ENCODE results near the gene MROH7.
A peak's percentile ranks its signal among the peaks of the same experiment; 100 is the strongest.

MROH7 gene

GRCh38 chr1:54710434-54710833, 68.8 kb downstream of the MROH7 start:
- H3K27me3 ChIP-seq, result no peaks in the 10 kb centered on the region
- no peak for DNase-seq
- no peak overlapping the region for H3K4me3 ChIP-seq (ENCODE audit: low read depth, low read length)
- no peaks in the 10 kb centered on the region for H3K36me3 ChIP-seq
- H3K4me1 ChIP-seq, result 0 out of 2 replicates have a peak, but pooled peaks cover 2% of the 10 kb centered on the region
- H3K9me3 ChIP-seq, result no peaks in the 10 kb centered on the region
- no peak for TF ChIP-seq CTCF (IDR thresholded peaks at IDR 0.05; ENCODE audit: low read depth, low read length)

GRCh38 chr1:54710841-54711240, 69.3 kb downstream of the MROH7 start:
- Histone ChIP-seq H3K27me3 (no peaks in the 10 kb centered on the region), H3K36me3 (no peaks in the 10 kb centered on the region), H3K9me3 (no peaks in the 10 kb centered on the region), H3K4me3 (ENCODE audit: low read depth, low read length) (no peak overlapping the region), H3K4me1 (0 out of 2 replicates have a peak, but pooled peaks cover 2% of the 10 kb centered on the region)
- DNase-seq, result no peak
- no peak for TF ChIP-seq CTCF (IDR thresholded peaks at IDR 0.05; ENCODE audit: low read depth, low read length)

GRCh38 chr1:54711536-54711935, 70.0 kb downstream of the MROH7 start:
- Histone ChIP-seq H3K4me1 (0 out of 2 replicates have a peak, but pooled peaks cover 2% of the 10 kb centered on the region), H3K4me3 (ENCODE audit: low read depth, low read length) (no peak overlapping the region), H3K9me3 (no peaks in the 10 kb centered on the region), H3K36me3 (no peaks in the 10 kb centered on the region), H3K27me3 (no peaks in the 10 kb centered on the region)
- DNase-seq, result no peak
- TF ChIP-seq CTCF (IDR thresholded peaks at IDR 0.05; ENCODE audit: low read depth, low read length), result no peak

- no peaks in the 10 kb centered on the region for H3K27me3 ChIP-seq
- no peaks in the 10 kb centered on the region; the same call in 1 of the 2 replicates for H3K36me3 ChIP-seq
- H3K4me3 ChIP-seq (ENCODE audit: low read depth, low read length), result peak overlapping the region; percentile 89
- H3K4me1 ChIP-seq, result 0 out of 2 replicates have a peak, but pooled peaks cover 2% of the 10 kb centered on the region
- DNase-seq, result no peak
- no peaks in the 10 kb centered on the region for H3K9me3 ChIP-seq
- no peak for TF ChIP-seq CTCF (IDR thresholded peaks at IDR 0.05; ENCODE audit: low read depth, low read length)
Measured at GRCh38 chr1:54714881-54715492, 73.4 kb downstream of the MROH7 start.

GRCh38 chr1:54715493-54716298, 74.1 kb downstream of the MROH7 start, which contains the start of gene TTC4:
TSS of gene TTC4 (plus strand) at chr1:54715861. CDS start at chr1:54715909, 48 bp downstream.
- no peaks in the 10 kb centered on the region for H3K9me3 ChIP-seq
- H3K4me3 ChIP-seq (ENCODE audit: low read depth, low read length), result peak within 1 kb of the TSS; percentile 89
- 0 out of 2 replicates have a peak, but pooled peaks cover 2% of the 10 kb centered on the region for H3K4me1 ChIP-seq
- H3K36me3 ChIP-seq, result no peaks in the 10 kb centered on the region; the same call in 1 of the 2 replicates
- no peaks in the 10 kb centered on the region for H3K27me3 ChIP-seq
- DNase-seq, result peak; percentile 80
- TF ChIP-seq CTCF (IDR thresholded peaks at IDR 0.05; ENCODE audit: low read depth, low read length), result no peak

Measured in BE2C (cell line).